Middle frontal gyrus (tissue), 1 donor: ENCODE results near the gene CCDC183.

Experiments used
- DNase-seq: peaks from one replicate; pipeline ENCODE4 v3.0.0-alpha.2; 2015; ENCODE audit warnings: low spot score; ENCODE audit errors: extremely low spot score

CCDC183 gene

DNA sequence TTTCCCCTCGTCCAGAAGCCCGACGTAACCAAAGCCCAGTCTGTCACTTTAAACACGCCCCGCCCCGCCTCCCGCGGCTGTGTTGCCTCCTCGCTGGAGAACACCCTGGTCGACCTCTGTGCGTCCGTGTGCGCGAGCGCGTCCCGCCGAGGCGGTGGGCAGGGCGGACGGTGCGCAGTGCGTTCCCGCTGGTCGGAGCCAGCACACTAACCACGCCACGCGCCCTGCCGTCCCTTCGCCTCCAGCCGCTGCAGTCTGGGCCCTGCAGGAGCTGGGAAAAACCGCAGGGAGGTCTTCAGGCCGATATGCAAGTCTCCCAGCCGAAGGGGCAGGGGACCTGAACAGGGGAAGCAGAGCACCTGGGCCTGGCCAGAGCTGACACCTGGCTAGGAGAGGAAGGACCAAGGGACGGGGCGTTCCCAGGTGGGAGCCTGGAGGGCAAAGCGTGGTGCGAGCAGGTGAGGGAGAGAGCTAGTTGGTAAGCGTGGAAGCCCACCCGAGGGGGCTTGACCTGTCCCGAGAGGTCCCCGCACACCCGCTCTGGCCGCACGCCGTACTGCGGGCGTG, 51.8 kb downstream of the CCDC183 start:
- no peak for DNase-seq

- no peak for DNase-seq
Observed at GRCh38 chr9:136848393-136849037, 52.4 kb downstream of the CCDC183 start.

- peak; percentile 97 for DNase-seq
Observed at GRCh38 chr9:136849038-136849959, 53.2 kb downstream of the CCDC183 start, which contains the start of gene PHPT1. Gene PHPT1 (plus strand): TSS chr9:136849409. CDS start chr9:136849431, 22 bp downstream.

GRCh38 chr9:136849960-136850865, 54.1 kb downstream of the CCDC183 start:
- DNase-seq, result no peak

- no peak for DNase-seq
Observed at GRCh38 chr9:136850866-136851775, 55.0 kb downstream of the CCDC183 start.

GRCh38 chr9:136851941-136852663, 56.0 kb downstream of the CCDC183 start, which contains the start of gene MAMDC4:
Gene MAMDC4 (plus strand): TSS chr9:136852346. CDS start chr9:136852417, 71 bp downstream.
- DNase-seq, result no peak

DNA sequence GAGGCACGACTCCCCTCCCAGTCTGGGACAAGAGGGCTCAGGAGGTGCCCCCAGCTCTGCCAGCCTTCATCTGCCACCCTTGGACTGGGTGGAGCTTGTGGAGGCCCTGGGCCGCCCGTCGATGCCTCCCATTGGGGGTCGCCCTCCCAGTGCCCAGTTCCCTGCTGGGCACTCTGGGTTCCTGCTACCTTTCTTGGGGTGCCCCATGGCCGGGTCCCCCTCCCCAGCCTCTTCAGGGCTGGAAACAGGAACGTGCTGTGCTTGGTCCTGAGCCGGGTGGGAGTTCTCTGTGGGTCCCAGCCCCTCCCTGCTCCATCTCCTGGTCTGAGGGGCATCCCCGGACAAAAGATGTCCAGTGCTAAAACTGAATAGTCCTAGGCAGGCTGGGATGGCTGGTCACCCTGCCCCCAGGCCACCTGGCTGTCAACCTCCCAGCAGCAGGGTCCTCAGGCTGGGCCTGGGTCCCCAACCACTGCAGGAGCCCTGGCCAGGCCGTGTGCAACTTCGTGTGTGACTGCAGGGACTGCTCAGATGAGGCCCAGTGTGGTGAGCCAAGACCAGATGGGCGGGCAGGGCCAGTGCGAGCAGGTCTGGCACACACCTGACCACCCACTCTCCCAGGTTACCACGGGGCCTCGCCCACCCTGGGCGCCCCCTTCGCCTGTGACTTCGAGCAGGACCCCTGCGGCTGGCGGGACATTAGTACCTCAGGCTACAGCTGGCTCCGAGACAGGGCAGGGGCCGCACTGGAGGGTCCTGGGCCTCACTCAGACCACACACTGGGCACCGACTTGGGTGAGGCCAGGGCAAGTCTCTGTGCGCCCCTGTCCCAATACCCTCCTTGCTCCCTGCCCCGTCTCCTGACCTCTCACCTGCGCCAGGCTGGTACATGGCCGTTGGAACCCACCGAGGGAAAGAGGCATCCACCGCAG, 56.8 kb downstream of the CCDC183 start:
- no peak for DNase-seq

DNA sequence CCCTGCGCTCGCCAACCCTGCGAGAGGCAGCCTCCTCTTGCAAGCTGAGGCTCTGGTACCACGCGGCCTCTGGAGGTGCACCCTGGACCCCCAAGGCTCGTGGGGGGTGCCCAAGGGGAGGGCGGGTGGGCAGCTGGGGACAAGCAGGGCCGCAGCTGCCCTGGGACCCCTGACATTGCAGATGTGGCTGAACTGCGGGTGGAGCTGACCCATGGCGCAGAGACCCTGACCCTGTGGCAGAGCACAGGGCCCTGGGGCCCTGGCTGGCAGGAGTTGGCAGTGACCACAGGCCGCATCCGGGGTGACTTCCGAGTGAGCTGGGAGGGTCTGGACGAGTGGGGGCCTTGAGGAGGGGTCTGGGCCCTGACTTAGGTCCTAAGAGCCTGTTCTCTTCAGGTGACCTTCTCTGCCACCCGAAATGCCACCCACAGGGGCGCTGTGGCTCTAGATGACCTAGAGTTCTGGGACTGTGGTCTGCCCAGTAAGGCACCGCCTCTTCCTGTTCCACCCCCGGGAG, 57.5 kb downstream of the CCDC183 start:
- no peak for DNase-seq

DNA sequence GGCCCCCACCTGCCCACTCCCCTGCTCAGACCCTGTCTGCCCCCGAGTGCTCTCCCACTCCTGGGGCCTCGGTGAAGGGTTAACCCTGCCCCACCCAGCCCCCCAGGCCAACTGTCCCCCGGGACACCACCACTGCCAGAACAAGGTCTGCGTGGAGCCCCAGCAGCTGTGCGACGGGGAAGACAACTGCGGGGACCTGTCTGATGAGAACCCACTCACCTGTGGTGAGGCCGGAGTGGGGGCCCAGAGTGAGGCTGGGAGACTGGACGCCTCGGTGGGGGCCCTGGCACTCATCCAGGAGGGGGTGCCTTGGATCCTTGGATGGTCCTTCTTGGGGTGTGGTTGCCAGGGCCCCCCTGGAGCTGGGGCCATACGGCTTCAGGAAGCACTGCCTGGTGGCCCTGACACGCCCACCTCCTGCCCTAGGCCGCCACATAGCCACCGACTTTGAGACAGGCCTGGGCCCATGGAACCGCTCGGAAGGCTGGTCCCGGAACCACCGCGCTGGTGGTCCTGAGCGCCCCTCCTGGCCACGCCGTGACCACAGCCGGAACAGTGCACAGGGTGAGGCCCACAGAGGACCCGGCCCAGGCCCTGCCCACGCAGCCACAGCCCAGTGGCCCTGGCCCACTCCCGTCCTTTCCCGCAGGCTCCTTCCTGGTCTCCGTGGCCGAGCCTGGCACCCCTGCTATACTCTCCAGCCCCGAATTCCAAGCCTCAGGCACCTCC, 58.1 kb downstream of the CCDC183 start:
- DNase-seq, result no peak

GRCh38 chr9:136854842-136855460, 58.8 kb downstream of the CCDC183 start:
- DNase-seq, result no peak

DNA sequence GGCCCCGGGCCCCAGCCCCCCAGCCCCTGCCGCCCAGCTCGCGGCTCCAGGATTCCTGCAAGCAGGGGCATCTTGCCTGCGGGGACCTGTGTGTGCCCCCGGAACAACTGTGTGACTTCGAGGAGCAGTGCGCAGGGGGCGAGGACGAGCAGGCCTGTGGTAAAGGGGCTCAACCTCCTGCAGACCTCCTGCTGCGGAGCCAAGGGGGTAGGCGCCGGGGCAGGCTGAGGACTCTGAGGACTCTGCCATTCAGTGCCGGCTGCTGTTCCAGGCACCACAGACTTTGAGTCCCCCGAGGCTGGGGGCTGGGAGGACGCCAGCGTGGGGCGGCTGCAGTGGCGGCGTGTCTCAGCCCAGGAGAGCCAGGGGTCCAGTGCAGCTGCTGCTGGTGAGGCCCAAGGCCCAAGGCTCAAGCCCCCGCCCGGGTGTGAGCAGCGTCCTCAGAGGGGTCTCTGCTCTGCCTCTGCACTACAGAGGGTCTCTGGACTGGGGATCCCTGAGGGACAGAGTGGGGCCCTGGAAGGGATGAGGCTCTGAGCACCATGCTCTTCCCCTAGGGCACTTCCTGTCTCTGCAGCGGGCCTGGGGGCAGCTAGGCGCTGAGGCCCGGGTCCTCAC, 59.4 kb downstream of the CCDC183 start:
- DNase-seq, result no peak

GRCh38 chr9:136856079-136856476, 59.9 kb downstream of the CCDC183 start:
- no peak for DNase-seq

DNA sequence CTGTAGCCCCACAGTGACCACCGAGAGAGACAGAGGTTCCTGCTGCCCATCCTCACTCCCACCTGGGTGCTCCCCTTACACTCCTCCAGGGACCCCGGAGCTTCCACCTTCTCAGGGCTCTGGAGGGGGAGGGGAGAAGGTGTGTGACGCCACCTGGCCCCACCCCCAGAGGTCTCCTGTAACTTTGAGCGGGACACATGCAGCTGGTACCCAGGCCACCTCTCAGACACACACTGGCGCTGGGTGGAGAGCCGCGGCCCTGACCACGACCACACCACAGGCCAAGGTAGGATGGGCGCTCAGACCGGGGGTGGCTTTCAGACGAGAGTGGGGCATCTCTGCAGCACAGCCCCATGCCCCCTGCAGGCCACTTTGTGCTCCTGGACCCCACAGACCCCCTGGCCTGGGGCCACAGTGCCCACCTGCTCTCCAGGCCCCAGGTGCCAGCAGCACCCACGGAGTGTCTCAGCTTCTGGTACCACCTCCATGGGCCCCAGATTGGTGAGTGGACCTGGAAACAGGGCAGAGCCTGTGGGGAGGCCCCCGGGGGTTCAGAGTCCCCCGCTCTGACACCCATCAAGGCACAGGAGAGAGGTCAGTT, 60.5 kb downstream of the CCDC183 start:
- DNase-seq, result no peak

DNA sequence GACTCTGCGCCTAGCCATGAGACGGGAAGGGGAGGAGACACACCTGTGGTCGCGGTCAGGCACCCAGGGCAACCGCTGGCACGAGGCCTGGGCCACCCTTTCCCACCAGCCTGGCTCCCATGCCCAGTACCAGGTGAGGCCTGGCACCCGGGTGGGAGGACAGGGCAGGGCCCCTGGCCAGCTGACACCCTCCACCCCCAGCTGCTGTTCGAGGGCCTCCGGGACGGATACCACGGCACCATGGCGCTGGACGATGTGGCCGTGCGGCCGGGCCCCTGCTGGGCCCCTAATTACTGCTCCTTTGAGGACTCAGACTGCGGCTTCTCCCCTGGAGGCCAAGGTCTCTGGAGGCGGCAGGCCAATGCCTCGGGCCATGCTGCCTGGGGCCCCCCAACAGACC, 61.0 kb downstream of the CCDC183 start:
- no peak for DNase-seq
